ENCODE measurements around the gene FSTL4. TPM values are rescaled to one million over a fixed set of nuclear protein-coding genes. Genes with fewer than 3 reads are reported as not detected.

The FSTL4 gene
- total RNA-seq, 4 donors from 2014 or later = 0.22 to 0.47 (median 0.27) TPM; not detected in 1

- Histone ChIP-seq H3K36me3 (no peaks in the 10 kb centered on the region), H3K4me3 (no peak overlapping the region), H3K27me3 (peaks cover 13% of the 10 kb centered on the region), H3K9me3 (peaks cover 0 to 7% (median 0%) of the 10 kb centered on the region in 3 donors), H3K27ac (no peak overlapping the region), H3K4me1 (no peaks in the 10 kb centered on the region)
- TF ChIP-seq EP300 (IDR thresholded peaks at IDR 0.05) (no peak), CTCF (IDR thresholded peaks at IDR 0.05) (no peak), POLR2AphosphoS5 (IDR thresholded peaks at IDR 0.05) (no peak), POLR2A (IDR thresholded peaks at IDR 0.05) (no peak)
- ATAC-seq = no peak
- 40 to 42% methylated on average over 1 of the region's 1 CpG for WGBS, 2 donors (ENCODE audit: low coverage in 1 of 2)
Measured at GRCh38 chr5:133627180-133627579, 14.8 kb upstream of the FSTL4 start.

- H3K4me1 ChIP-seq = no peaks in the 10 kb centered on the region
- no peak overlapping the region for H3K27ac ChIP-seq
- no peak for ATAC-seq
- H3K27me3 ChIP-seq = peaks cover 24% of the 10 kb centered on the region
- TF ChIP-seq POLR2AphosphoS5 (IDR thresholded peaks at IDR 0.05) = no peak
- no peak for TF ChIP-seq CTCF (IDR thresholded peaks at IDR 0.05)
- TF ChIP-seq EP300 (IDR thresholded peaks at IDR 0.05) = no peak
- TF ChIP-seq POLR2A (IDR thresholded peaks at IDR 0.05) = no peak
- WGBS, 2 donors (ENCODE audit: low coverage in 1 of 2) = 67 to 74% methylated on average over 3 of the region's 3 CpGs
- H3K4me3 ChIP-seq = no peak overlapping the region
- H3K36me3 ChIP-seq = no peaks in the 10 kb centered on the region
- H3K9me3 ChIP-seq = peaks cover 0 to 7% (median 0%) of the 10 kb centered on the region in 3 donors
Measured at GRCh38 chr5:133624316-133624715, 12.0 kb upstream of the FSTL4 start.

- no peak for TF ChIP-seq CTCF (IDR thresholded peaks at IDR 0.05)
- TF ChIP-seq EP300 (IDR thresholded peaks at IDR 0.05) = no peak
- no peak for TF ChIP-seq POLR2A (IDR thresholded peaks at IDR 0.05)
- Histone ChIP-seq H3K4me1 (no peaks in the 10 kb centered on the region), H3K4me3 (no peak overlapping the region), H3K9me3 (no peaks in the 10 kb centered on the region), H3K27ac (no peak overlapping the region), H3K27me3 (peaks cover 51% of the 10 kb centered on the region), H3K36me3 (no peaks in the 10 kb centered on the region)
- ATAC-seq = no peak
- 67 to 92% methylated on average over 1 of the region's 1 CpG for WGBS, 2 donors (ENCODE audit: low coverage in 1 of 2)
Measured at GRCh38 chr5:133618141-133618540, 5.8 kb upstream of the FSTL4 start.

- TF ChIP-seq EP300 (IDR thresholded peaks at IDR 0.05) = no peak
- TF ChIP-seq POLR2AphosphoS5 (IDR thresholded peaks at IDR 0.05) = no peak
- no peak for TF ChIP-seq POLR2A (IDR thresholded peaks at IDR 0.05)
- no peak for TF ChIP-seq CTCF (IDR thresholded peaks at IDR 0.05)
- H3K4me3 ChIP-seq = no peak overlapping the region
- 65 to 78% methylated on average over 2 of the region's 2 CpGs for WGBS, 2 donors (ENCODE audit: low coverage in 1 of 2)
- no peaks in the 10 kb centered on the region for H3K36me3 ChIP-seq
- H3K9me3 ChIP-seq = no peaks in the 10 kb centered on the region
- peaks cover 76% of the 10 kb centered on the region for H3K27me3 ChIP-seq
- peaks cover 3 to 25% (median 15%) of the 10 kb centered on the region in 3 donors for H3K4me1 ChIP-seq
- no peak for ATAC-seq
- H3K27ac ChIP-seq = no peak overlapping the region
Measured at GRCh38 chr5:133613743-133614142, 1.4 kb upstream of the FSTL4 start.

- Histone ChIP-seq H3K27ac (no peak overlapping the region), H3K27me3 (peaks cover 82% of the 10 kb centered on the region), H3K9me3 (no peaks in the 10 kb centered on the region), H3K36me3 (no peaks in the 10 kb centered on the region), H3K4me1 (peaks cover 3 to 25% (median 15%) of the 10 kb centered on the region in 3 donors), H3K4me3 (no peak overlapping the region)
- 54 to 67% methylated on average over 1 to 2 of the region's 5 CpGs for WGBS, 2 donors (ENCODE audit: low coverage in 1 of 2)
- no peak for ATAC-seq
- TF ChIP-seq CTCF (IDR thresholded peaks at IDR 0.05) (no peak), EP300 (IDR thresholded peaks at IDR 0.05) (no peak), POLR2A (IDR thresholded peaks at IDR 0.05) (no peak), POLR2AphosphoS5 (IDR thresholded peaks at IDR 0.05) (no peak)
Measured at GRCh38 chr5:133613184-133613583, 843 bp upstream of the FSTL4 start.
